Measurements from ENCODE around the gene IQCK. TPM values are rescaled to one million over a fixed set of nuclear protein-coding genes. Genes with fewer than 3 reads are reported as not detected.
A peak's percentile ranks its signal among the peaks of the same experiment; 100 is the strongest.

IQCK gene
- total RNA-seq, 1 donor = 13.4 TPM

GRCh38 chr16:19843371-19843770, 125.3 kb downstream of the IQCK start:
- peak; percentile 51 for DNase-seq (ENCODE audit: low read depth)
- no peak overlapping the region for H3K4me3 ChIP-seq (ENCODE audit: low read depth, low read length)
- TF ChIP-seq CTCF (IDR thresholded peaks at IDR 0.05; ENCODE audit: insufficient read depth, low read depth, low read length) = no peak

GRCh38 chr16:19844945-19845641, 127.0 kb downstream of the IQCK start:
- peak; percentile 98 for DNase-seq (ENCODE audit: low read depth)
- no peak for TF ChIP-seq CTCF (IDR thresholded peaks at IDR 0.05; ENCODE audit: insufficient read depth, low read depth, low read length)

GRCh38 chr16:19846436-19846835, 128.4 kb downstream of the IQCK start:
- no peak for TF ChIP-seq CTCF (IDR thresholded peaks at IDR 0.05; ENCODE audit: insufficient read depth, low read depth, low read length)
- DNase-seq (ENCODE audit: low read depth) = peak; percentile 63
- no peak overlapping the region for H3K4me3 ChIP-seq (ENCODE audit: low read depth, low read length)

More at GRCh38 chr16:19844945-19845641, 127.0 kb downstream of the IQCK start:
- H3K4me3 ChIP-seq (ENCODE audit: low read depth, low read length) = no peak overlapping the region

GRCh38 chr16:19848756-19849155, 130.7 kb downstream of the IQCK start:
- no peak for TF ChIP-seq CTCF (IDR thresholded peaks at IDR 0.05; ENCODE audit: insufficient read depth, low read depth, low read length)
- H3K4me3 ChIP-seq (ENCODE audit: low read depth, low read length) = no peak overlapping the region
- DNase-seq (ENCODE audit: low read depth) = no peak

- DNase-seq (ENCODE audit: low read depth) = no peak
- no peak overlapping the region for H3K4me3 ChIP-seq (ENCODE audit: low read depth, low read length)
- TF ChIP-seq CTCF (IDR thresholded peaks at IDR 0.05; ENCODE audit: insufficient read depth, low read depth, low read length) = no peak
Measured at GRCh38 chr16:19850131-19850817, 132.2 kb downstream of the IQCK start.

- no peak for TF ChIP-seq CTCF (IDR thresholded peaks at IDR 0.05; ENCODE audit: insufficient read depth, low read depth, low read length)
- H3K4me3 ChIP-seq (ENCODE audit: low read depth, low read length) = no peak overlapping the region
- DNase-seq (ENCODE audit: low read depth) = no peak
Measured at GRCh38 chr16:19851476-19851875, 133.4 kb downstream of the IQCK start.

Measured in fibroblast of villous mesenchyme (primary cell).